Hair follicular keratinocyte (primary cell): Measurements from ENCODE around the gene TRIP10. TPM values are rescaled to one million over a fixed set of nuclear protein-coding genes. Genes with fewer than 3 reads are reported as not detected.

Experiments
- total RNA-seq: library from RNA; depleted of rRNA; stranded (reverse); fragments of >200 nt; gene quantifications from 2 replicates; pipeline ENCODE4 v1.2.3, GENCODE V29; 2015

TRIP10 gene, protein sequence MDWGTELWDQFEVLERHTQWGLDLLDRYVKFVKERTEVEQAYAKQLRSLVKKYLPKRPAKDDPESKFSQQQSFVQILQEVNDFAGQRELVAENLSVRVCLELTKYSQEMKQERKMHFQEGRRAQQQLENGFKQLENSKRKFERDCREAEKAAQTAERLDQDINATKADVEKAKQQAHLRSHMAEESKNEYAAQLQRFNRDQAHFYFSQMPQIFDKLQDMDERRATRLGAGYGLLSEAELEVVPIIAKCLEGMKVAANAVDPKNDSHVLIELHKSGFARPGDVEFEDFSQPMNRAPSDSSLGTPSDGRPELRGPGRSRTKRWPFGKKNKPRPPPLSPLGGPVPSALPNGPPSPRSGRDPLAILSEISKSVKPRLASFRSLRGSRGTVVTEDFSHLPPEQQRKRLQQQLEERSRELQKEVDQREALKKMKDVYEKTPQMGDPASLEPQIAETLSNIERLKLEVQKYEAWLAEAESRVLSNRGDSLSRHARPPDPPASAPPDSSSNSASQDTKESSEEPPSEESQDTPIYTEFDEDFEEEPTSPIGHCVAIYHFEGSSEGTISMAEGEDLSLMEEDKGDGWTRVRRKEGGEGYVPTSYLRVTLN
- 51.0 and 66.4 TPM in 2 replicates for total RNA-seq

DNA sequence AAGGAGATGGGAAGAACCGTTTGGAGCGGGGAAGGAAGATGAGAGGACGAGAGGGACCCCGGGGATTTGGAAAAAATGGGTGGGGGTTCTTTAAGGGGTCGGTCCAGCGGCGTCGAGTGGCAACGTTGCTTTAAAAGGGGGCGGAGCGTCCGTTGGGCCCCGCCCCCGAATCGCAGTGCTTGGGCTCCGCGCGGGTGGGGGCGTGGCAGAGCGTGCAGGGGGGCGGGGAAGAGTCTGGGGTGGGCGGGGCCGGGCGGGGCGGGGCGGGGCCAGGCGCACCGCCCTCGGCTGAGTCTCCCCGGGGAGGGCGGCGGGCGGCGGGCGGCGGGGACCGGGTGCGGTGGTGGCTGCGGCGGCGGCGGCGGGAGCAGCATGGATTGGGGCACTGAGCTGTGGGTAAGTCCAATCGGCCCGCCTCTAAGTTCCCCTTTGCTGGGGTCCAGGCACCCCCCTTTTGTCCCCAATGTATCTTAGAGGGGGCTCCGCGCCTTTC is at the start of gene TRIP10:
TRIP10 (plus strand) TSS at position 291 of the 493 bp plus-strand sequence; CDS start at position 373, 82 bp downstream.

DNA sequence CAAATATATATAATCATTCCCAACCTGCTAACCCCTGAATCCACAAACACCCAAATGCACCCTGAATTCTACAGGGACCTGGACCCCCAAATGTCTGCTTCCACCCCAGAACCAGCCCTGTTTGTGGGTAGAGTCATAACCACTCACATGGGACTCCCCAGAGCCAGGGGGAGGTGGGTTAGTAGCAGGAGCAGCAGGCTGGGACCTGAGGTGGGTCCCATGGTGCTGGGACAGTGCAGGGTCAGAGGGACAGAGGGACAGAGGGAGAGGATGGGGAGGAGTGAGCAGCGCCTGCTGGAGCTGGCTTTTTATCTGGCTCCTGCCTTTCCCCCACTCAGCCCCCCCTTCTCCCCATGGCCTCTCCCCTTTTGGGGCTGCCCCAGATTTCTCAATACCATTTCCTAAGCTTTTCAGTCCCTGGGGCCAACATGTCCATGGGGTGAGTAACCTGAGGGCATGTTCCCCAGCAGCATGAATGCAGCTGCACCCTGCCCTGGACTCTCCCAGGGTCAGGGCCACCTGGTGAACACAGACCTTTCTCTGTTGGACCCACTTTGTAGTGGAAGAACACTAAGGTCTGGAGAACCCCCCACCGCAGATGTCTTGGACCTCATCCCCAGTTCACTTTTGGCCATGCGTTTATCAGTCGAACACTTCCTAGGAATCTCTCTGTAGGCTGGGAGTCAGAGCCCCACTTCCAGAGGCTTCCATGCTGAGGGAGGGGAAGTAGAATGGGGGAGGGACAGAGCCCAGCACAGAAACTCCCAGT is 18.9 kb upstream of the TRIP10 start, which contains the start of gene C3:
C3 (minus strand) TSS at position 282 of the 769 bp plus-strand sequence; CDS start at position 221, 61 bp downstream.

DNA sequence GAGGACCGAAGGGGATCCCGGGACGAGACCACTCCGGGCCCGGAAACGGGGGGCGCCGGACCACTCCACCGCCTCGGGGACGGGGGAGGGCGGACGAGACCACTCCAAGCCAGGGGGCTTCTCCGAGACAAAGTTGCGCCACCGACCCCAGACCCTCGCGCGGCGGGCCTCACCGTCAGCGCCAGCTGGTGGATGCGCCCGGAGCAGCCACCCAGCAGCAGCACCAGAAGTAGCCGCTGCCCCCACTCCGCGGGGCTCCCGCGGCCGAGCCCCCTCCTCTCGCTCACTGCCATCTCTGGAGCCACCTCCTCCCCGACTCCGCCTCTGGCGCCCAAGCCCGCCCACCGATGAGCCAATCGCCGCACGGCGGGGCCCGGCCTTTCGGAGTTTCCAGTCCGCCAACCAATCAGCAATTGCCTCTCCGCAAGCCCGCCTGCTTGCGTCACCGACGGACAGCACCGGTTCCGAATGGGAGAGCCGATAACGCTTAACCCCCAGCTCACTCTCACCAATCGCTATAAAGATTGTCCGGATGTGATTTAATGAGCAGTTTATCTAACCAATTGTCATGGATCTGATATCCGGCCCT is 2.1 kb upstream of the TRIP10 start, which contains the start of gene GPR108:
GPR108 (minus strand) TSS at position 297 of the 589 bp plus-strand sequence; CDS start at position 293, 4 bp downstream.

DNA sequence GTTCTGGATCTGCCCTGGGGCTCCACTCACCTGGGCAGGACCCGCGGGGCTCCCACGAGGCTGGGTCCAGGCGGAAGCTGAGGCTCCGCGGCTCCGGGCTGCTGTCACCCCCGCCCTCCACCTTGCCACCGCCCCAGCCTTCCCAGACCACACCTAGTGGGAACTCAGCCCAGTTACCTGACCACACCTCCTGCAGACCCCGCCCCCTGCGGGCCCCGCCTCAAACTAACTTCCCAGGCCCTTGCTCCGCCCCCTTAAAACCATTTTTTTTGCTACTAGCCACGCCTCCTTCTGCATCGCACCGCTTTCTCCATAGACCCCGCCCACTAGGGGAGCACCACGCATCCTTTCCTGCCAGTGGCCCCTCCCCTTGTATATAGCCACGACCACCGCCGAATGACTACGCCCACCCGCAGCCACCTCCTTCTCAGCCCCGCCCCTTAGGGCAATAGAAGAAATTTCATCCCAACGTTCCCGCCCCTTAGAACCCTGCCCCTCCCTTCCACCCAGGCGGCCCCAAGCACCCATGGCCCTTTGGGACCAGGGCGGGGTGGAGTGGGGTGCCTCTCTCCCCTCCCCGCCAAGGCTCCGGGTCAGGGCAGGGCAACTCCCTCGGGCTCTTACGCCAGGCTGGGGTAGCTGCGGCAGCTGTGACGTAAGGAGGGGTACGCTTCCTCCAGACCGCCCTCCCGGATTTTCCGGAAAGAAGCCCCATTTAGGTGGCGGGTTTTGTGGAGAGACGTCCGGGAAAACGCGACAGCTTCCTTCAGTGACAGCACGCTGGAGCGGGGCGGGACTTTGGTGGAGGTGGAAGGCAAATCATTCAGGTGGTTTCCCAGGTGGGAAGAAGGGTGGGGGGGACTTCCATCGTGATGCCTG is 28.1 kb downstream of the TRIP10 start, which contains the start of gene SH2D3A:
SH2D3A (minus strand) TSS at position 79 of the 879 bp plus-strand sequence. CDS start 3,687 bp downstream, outside the sequence.

DNA sequence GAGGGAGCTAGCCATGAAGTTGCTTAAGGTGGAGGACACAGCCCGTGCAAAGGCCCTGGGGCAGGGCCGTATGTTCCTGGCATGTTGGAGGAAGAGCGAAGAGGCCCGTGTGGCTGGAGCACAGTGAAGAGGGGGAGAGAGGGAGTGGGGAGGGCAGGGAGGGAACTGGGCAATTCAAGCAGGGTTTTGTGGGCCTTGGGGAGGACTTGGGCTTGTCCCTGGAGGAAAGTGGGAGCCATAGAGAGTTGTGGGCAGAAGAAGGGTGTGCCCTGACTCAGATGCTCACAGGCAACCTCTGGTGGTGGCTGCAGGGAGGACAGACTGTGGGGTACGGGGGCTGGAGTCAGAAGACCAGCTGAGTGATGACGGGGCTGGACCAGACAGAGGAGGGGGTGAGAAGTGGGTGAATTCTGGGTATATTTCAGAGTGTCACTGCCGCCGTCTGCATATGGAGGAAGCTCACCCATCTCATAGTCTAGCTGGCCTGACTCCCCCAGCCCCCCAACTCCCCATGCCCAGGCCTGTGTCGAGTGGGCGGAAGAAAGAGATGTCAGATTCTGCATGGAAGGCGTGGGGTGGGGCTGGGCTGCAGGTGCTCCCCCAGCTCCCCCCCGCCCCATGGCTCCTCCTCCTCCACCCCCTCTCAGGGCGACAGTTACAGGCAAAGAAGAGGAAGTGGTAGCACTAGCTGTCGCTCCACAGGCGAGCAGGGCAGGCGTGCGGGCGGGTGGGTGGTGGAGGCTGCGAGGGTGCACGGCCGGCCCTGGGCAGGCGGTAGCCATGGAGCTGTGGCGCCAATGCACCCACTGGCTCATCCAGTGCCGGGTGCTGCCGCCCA is 32.8 kb downstream of the TRIP10 start, which contains the start of gene VAV1:
VAV1 (plus strand) TSS at position 681 of the 838 bp plus-strand sequence; CDS start at position 781, 100 bp downstream.

Other genes with a start within 250 kb of the TRIP10 start
- not detected in 2 replicates for gene TUBB4A, start 237.4 kb upstream of the TRIP10 start, total RNA-seq
- 31.5 and 32.5 TPM in 2 replicates for gene TNFSF9, start 208.7 kb upstream of the TRIP10 start, total RNA-seq
- 0.16 and 0.46 TPM in 2 replicates for gene CD70, start 148.5 kb upstream of the TRIP10 start, total RNA-seq
- not detected in 2 replicates for gene TNFSF14, start 69.5 kb upstream of the TRIP10 start, total RNA-seq
- gene C3, start 19.0 kb upstream of the TRIP10 start, total RNA-seq: 63.2 and 88.6 TPM in 2 replicates
- gene GPR108, start 2.1 kb upstream of the TRIP10 start, total RNA-seq: 33.3 and 41.3 TPM in 2 replicates
- 73.5 and 97.6 TPM in 2 replicates for gene SH2D3A, start 27.8 kb downstream of the TRIP10 start, total RNA-seq
- gene VAV1, start 33.0 kb downstream of the TRIP10 start, total RNA-seq: 0.08 and 5.6 TPM in 2 replicates
- gene ADGRE1, start 147.9 kb downstream of the TRIP10 start, total RNA-seq: not detected in 2 replicates